ENCODE data around the gene SLC25A45. TPM values are rescaled to one million over a fixed set of nuclear protein-coding genes. Genes with fewer than 3 reads are reported as not detected.

The SLC25A45 gene
- total RNA-seq, 1 donor from 2014 or later = 19.4 TPM

- H3K4me3 Mint-ChIP-seq = no peak overlapping the region
- H3K36me3 Mint-ChIP-seq (ENCODE audit: low read depth) = peaks cover 1% of the 10 kb centered on the region
- no peak for DNase-seq (ENCODE audit: low spot score)
- H3K9me3 Mint-ChIP-seq = no peaks in the 10 kb centered on the region
- H3K27me3 Mint-ChIP-seq (ENCODE audit: insufficient read depth) = no peaks in the 10 kb centered on the region
- intact Hi-C loops (cut with micrococcal nuclease) = no loop called here
- no peaks in the 10 kb centered on the region for H3K4me1 Mint-ChIP-seq (ENCODE audit: low read depth)
- H3K27ac Mint-ChIP-seq = no peak overlapping the region
Observed at GRCh38 chr11:65373839-65374580, 8.4 kb downstream of the SLC25A45 start.

- Mint-ChIP-seq H3K9me3 (no peaks in the 10 kb centered on the region), H3K4me3 (no peak overlapping the region), H3K4me1 (ENCODE audit: low read depth) (no peaks in the 10 kb centered on the region), H3K36me3 (ENCODE audit: low read depth) (no peaks in the 10 kb centered on the region), H3K27ac (no peak overlapping the region), H3K27me3 (ENCODE audit: insufficient read depth) (no peaks in the 10 kb centered on the region)
- intact Hi-C loops (cut with micrococcal nuclease) = no loop called here
- no peak for DNase-seq (ENCODE audit: low spot score)
Observed at GRCh38 chr11:65370659-65371049, 11.8 kb downstream of the SLC25A45 start.

- DNase-seq (ENCODE audit: low spot score) = no peak
- H3K36me3 Mint-ChIP-seq (ENCODE audit: low read depth) = no peaks in the 10 kb centered on the region
Observed at GRCh38 chr11:65366340-65366773, 16.1 kb downstream of the SLC25A45 start.

GRCh38 chr11:65363770-65364169 is 18.7 kb downstream of the SLC25A45 start:
- Mint-ChIP-seq H3K27me3 (ENCODE audit: insufficient read depth) (peaks cover 1% of the 10 kb centered on the region), H3K4me1 (ENCODE audit: low read depth) (no peaks in the 10 kb centered on the region), H3K36me3 (ENCODE audit: low read depth) (no peaks in the 10 kb centered on the region), H3K27ac (no peak overlapping the region), H3K9me3 (no peaks in the 10 kb centered on the region), H3K4me3 (no peak overlapping the region)
- no peak for DNase-seq (ENCODE audit: low spot score)
- intact Hi-C loops (cut with micrococcal nuclease) = no loop called here

More at GRCh38 chr11:65366340-65366773, 16.1 kb downstream of the SLC25A45 start:
- Mint-ChIP-seq H3K27ac (no peak overlapping the region), H3K4me3 (no peak overlapping the region), H3K27me3 (ENCODE audit: insufficient read depth) (no peaks in the 10 kb centered on the region), H3K4me1 (ENCODE audit: low read depth) (no peaks in the 10 kb centered on the region), H3K9me3 (no peaks in the 10 kb centered on the region)
- intact Hi-C loops (cut with micrococcal nuclease) = loop anchor here (1.0 kb wide), 3 partner anchors 50 to 144 kb away; no protein-coding TSS in a partner anchor

GRCh38 chr11:65362966-65363365 is 19.5 kb downstream of the SLC25A45 start:
- intact Hi-C loops (cut with micrococcal nuclease) = no loop called here
- Mint-ChIP-seq H3K4me1 (ENCODE audit: low read depth) (no peaks in the 10 kb centered on the region), H3K27me3 (ENCODE audit: insufficient read depth) (peaks cover 3% of the 10 kb centered on the region)

GRCh38 chr11:65362320-65362931 is 20.0 kb downstream of the SLC25A45 start:
- Mint-ChIP-seq H3K27me3 (ENCODE audit: insufficient read depth) (peaks cover 8% of the 10 kb centered on the region), H3K4me3 (no peak overlapping the region), H3K27ac (peak overlapping the region; percentile 6), H3K36me3 (ENCODE audit: low read depth) (no peaks in the 10 kb centered on the region), H3K4me1 (ENCODE audit: low read depth) (no peaks in the 10 kb centered on the region), H3K9me3 (no peaks in the 10 kb centered on the region)
- DNase-seq (ENCODE audit: low spot score) = no peak
- intact Hi-C loops (cut with micrococcal nuclease) = no loop called here

More at GRCh38 chr11:65362966-65363365, 19.5 kb downstream of the SLC25A45 start:
- no peaks in the 10 kb centered on the region for H3K9me3 Mint-ChIP-seq
- H3K4me3 Mint-ChIP-seq = no peak overlapping the region
- H3K27ac Mint-ChIP-seq = no peak overlapping the region
- no peak for DNase-seq (ENCODE audit: low spot score)
- H3K36me3 Mint-ChIP-seq (ENCODE audit: low read depth) = no peaks in the 10 kb centered on the region

GRCh38 chr11:65357856-65358356 is 24.5 kb downstream of the SLC25A45 start:
- intact Hi-C loops (cut with micrococcal nuclease) = no loop called here
- H3K4me1 Mint-ChIP-seq (ENCODE audit: low read depth) = peaks cover 8% of the 10 kb centered on the region

GRCh38 chr11:65356394-65356972 is 26.0 kb downstream of the SLC25A45 start:
- Mint-ChIP-seq H3K4me1 (ENCODE audit: low read depth) (peaks cover 8% of the 10 kb centered on the region), H3K27me3 (ENCODE audit: insufficient read depth) (peaks cover 17% of the 10 kb centered on the region), H3K4me3 (peak overlapping the region; percentile 81), H3K9me3 (no peaks in the 10 kb centered on the region), H3K27ac (no peak overlapping the region), H3K36me3 (ENCODE audit: low read depth) (peaks cover 9% of the 10 kb centered on the region)
- no peak for DNase-seq (ENCODE audit: low spot score)
- intact Hi-C loops (cut with micrococcal nuclease) = no loop called here

More at GRCh38 chr11:65357856-65358356, 24.5 kb downstream of the SLC25A45 start:
- Mint-ChIP-seq H3K4me3 (no peak overlapping the region), H3K27me3 (ENCODE audit: insufficient read depth) (peaks cover 17% of the 10 kb centered on the region), H3K36me3 (ENCODE audit: low read depth) (no peaks in the 10 kb centered on the region), H3K27ac (no peak overlapping the region), H3K9me3 (no peaks in the 10 kb centered on the region)
- DNase-seq (ENCODE audit: low spot score) = no peak

GRCh38 chr11:65355776-65356393 is 26.6 kb downstream of the SLC25A45 start:
- Mint-ChIP-seq H3K27me3 (ENCODE audit: insufficient read depth) (peaks cover 17% of the 10 kb centered on the region), H3K9me3 (no peaks in the 10 kb centered on the region), H3K27ac (peak overlapping the region; percentile 81)

GRCh38 chr11:65355013-65355775 is 27.3 kb downstream of the SLC25A45 start:
- H3K36me3 Mint-ChIP-seq (ENCODE audit: low read depth) = peaks cover 9% of the 10 kb centered on the region
- peaks cover 17% of the 10 kb centered on the region for H3K27me3 Mint-ChIP-seq (ENCODE audit: insufficient read depth)
- intact Hi-C loops (cut with micrococcal nuclease) = loop anchor here (2.0 kb wide), 2 partner anchors 28 to 40 kb away; partner anchors contain the start of genes CDC42EP2 and SLC25A45
- H3K4me3 Mint-ChIP-seq = peak overlapping the region; percentile 89
- H3K27ac Mint-ChIP-seq = peak overlapping the region; percentile 81
- H3K4me1 Mint-ChIP-seq (ENCODE audit: low read depth) = peaks cover 8% of the 10 kb centered on the region
- DNase-seq (ENCODE audit: low spot score) = peak; percentile 24
- no peaks in the 10 kb centered on the region for H3K9me3 Mint-ChIP-seq

More at GRCh38 chr11:65355776-65356393, 26.6 kb downstream of the SLC25A45 start:
- intact Hi-C loops (cut with micrococcal nuclease) = loop anchor here (2.0 kb wide), 2 partner anchors 27 to 41 kb away; partner anchors contain the start of genes CDC42EP2 and SLC25A45
- DNase-seq (ENCODE audit: low spot score) = no peak
- H3K4me1 Mint-ChIP-seq (ENCODE audit: low read depth) = peaks cover 8% of the 10 kb centered on the region
- H3K36me3 Mint-ChIP-seq (ENCODE audit: low read depth) = peaks cover 9% of the 10 kb centered on the region
- peak overlapping the region; percentile 89 for H3K4me3 Mint-ChIP-seq

- Mint-ChIP-seq H3K4me1 (ENCODE audit: low read depth) (peaks cover 8% of the 10 kb centered on the region), H3K27me3 (ENCODE audit: insufficient read depth) (peaks cover 16% of the 10 kb centered on the region), H3K4me3 (peak within 1 kb of the TSS; percentile 89), H3K27ac (peak within 1 kb of the TSS; percentile 81), H3K36me3 (ENCODE audit: low read depth) (peaks cover 9% of the 10 kb centered on the region), H3K9me3 (no peaks in the 10 kb centered on the region)
- intact Hi-C loops (cut with micrococcal nuclease) = loop anchor here (1.0 to 2.0 kb wide), 6 partner anchors 21 to 261 kb away; partner anchors contain the start of genes CDC42EP2, DPF2, PCNX3 and SLC25A45
- DNase-seq (ENCODE audit: low spot score) = peak; percentile 93
Observed at GRCh38 chr11:65354265-65355012, 28.0 kb downstream of the SLC25A45 start, which contains the start of gene TIGD3. Gene TIGD3, plus strand, starts transcription at chr11:65354751. Its CDS starts 1,058 bp downstream, at chr11:65355809.
